GM20431 (cell line): ENCODE data around the gene TAC4.

Source experiments
- in situ Hi-C: fragments of 300-500 bp; cut with MseI, MboI; formaldehyde crosslinking; loops from one replicate; pipeline ENCODE4 v1.15.0; 2020; ENCODE audit warnings: low sequenced_read_pairs; ENCODE audit not compliant: unreplicated experiment

TAC4 gene

GRCh38 chr17:49873926-49874325 is 26.1 kb upstream of the TAC4 start:
- in situ Hi-C loops: loop anchor here (25.0 kb wide), 1 partner anchor 312 kb away; no protein-coding TSS in a partner anchor

DNA sequence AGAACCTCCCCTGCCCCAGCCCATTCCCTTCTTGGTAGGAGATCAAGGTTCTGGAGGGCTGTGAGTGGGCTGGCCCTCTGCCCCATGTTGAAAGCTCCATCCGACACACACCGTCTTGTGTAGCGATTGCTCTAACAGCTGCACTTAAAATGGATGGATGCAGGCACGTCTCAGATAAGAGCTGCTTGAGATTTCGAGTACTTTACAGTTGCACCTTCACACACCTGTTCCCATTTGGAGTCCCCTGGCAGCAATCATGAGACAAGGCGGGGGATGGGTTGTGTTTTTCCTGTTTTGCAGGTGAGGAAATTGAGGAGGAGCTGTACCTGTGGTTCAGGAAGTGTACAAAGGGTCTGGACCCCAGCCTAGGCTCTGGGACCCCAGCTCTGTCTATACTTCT is 25.6 kb upstream of the TAC4 start:
- in situ Hi-C loops: loop anchor here (25.0 kb wide), 1 partner anchor 311 kb away; no protein-coding TSS in a partner anchor

GRCh38 chr17:49872754-49873377 is 25.0 kb upstream of the TAC4 start:
- in situ Hi-C loops: loop anchor here (25.0 kb wide), 1 partner anchor 311 kb away; no protein-coding TSS in a partner anchor

DNA sequence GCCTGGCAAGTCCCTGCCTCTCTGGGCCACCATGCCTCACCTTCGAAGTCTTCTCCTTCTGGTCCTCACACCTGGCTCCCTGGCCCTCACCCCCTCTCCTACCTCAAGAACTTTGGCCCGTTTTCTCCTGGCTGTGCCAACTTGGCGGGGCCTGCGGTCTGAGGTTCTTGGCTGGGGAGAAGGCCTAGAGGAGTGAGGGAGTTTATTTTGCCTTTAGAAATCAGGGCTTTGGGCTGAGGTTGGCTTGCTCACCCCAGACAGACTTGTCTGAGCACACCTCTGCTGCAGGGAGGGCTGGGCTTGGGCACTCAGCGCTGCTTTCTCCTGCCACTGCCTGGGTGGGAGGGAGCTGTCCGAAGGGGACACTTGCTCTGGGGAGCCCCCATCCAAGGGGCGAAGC is 23.3 kb upstream of the TAC4 start:
- in situ Hi-C loops: loop anchor here (25.0 kb wide), 1 partner anchor 309 kb away; no protein-coding TSS in a partner anchor

GRCh38 chr17:49870298-49870697 is 22.4 kb upstream of the TAC4 start:
- in situ Hi-C loops: loop anchor here (25.0 kb wide), 1 partner anchor 308 kb away; no protein-coding TSS in a partner anchor

GRCh38 chr17:49869038-49869374 is 21.1 kb upstream of the TAC4 start:
- in situ Hi-C loops: loop anchor here (10.0 to 25.0 kb wide), 2 partner anchors 126 to 307 kb away; partner anchors contain the start of gene DLX3

- in situ Hi-C loops: loop anchor here (10.0 to 25.0 kb wide), 2 partner anchors 128 to 305 kb away; partner anchors contain the start of gene DLX3
These were observed 19.1 kb upstream of the TAC4 start for GRCh38 chr17:49866882-49867413.

- in situ Hi-C loops: loop anchor here (10.0 to 25.0 kb wide), 2 partner anchors 129 to 304 kb away; partner anchors contain the start of gene DLX3
These were observed 18.1 kb upstream of the TAC4 start for GRCh38 chr17:49866019-49866380.

- in situ Hi-C loops: loop anchor here (10.0 to 25.0 kb wide), 2 partner anchors 132 to 301 kb away; partner anchors contain the start of gene DLX3
These were observed 15.0 kb upstream of the TAC4 start for GRCh38 chr17:49862781-49863331.

DNA sequence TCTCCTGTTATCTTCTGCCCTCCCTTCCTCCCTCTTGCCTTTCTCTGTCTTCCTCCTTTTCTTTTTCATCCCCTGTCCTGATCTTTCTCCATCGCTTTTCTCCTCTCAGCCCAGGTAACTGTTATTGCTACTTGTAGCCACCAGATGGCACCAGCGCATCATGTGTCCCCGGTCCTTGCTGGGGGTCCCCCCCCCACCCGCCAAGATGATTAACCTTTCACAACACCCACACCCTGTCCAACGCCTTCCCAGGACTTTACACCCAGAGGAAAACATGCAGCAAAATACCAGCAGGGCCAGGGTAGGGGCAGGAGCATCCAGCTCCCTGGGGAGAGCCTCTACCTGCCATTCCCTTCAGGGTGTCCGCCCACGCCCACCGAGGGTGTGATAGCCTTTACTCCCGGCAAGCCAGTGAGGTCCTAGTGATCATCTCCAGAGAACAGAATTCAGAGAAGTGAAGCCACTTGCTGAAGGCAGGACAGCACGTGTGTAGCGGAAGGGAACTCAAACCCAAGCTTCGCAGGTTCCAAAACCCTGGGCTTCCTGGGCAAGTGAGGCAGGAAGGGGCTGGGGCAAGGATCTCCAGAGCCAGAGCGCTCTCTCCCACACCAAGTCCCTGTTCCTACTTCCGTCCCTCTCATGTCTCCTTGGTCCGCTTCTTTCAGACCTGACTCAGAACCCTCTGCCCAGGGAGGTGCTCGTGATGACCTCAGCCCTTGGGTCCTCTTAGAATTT is 13.4 kb upstream of the TAC4 start:
- in situ Hi-C loops: loop anchor here (10.0 to 25.0 kb wide), 2 partner anchors 133 to 299 kb away; partner anchors contain the start of gene DLX3

GRCh38 chr17:49859991-49860953 is 12.4 kb upstream of the TAC4 start:
- in situ Hi-C loops: loop anchor here (10.0 to 25.0 kb wide), 2 partner anchors 135 to 298 kb away; partner anchors contain the start of gene DLX3

DNA sequence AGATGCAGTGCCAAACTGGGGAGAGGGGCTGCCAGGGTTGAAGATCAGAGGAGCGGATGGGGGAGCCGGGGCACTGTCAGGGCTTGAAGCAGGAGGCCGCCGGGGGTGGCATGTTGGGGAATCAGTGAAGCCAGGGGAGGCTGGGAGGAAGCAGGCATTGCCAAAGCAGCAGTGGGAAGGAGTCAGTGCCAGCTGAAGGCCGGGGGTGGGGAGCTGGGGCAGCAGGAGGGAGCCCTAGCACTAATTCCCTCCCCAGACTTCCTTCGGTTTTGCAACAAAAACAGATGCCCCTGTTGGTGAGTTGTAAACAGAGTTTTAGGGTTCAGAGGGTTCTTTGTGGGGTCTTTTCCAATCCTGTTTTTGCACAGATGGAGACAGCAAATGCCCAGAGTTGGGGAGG is 10.9 kb upstream of the TAC4 start:
- in situ Hi-C loops: loop anchor here (25.0 kb wide), 1 partner anchor 296 kb away; no protein-coding TSS in a partner anchor

- in situ Hi-C loops: loop anchor here (25.0 kb wide), 1 partner anchor 292 kb away; no protein-coding TSS in a partner anchor
These were observed 6.3 kb upstream of the TAC4 start for GRCh38 chr17:49854126-49854525.

- in situ Hi-C loops: loop anchor here (25.0 kb wide), 1 partner anchor 291 kb away; no protein-coding TSS in a partner anchor
These were observed 5.7 kb upstream of the TAC4 start for GRCh38 chr17:49853470-49854015.

DNA sequence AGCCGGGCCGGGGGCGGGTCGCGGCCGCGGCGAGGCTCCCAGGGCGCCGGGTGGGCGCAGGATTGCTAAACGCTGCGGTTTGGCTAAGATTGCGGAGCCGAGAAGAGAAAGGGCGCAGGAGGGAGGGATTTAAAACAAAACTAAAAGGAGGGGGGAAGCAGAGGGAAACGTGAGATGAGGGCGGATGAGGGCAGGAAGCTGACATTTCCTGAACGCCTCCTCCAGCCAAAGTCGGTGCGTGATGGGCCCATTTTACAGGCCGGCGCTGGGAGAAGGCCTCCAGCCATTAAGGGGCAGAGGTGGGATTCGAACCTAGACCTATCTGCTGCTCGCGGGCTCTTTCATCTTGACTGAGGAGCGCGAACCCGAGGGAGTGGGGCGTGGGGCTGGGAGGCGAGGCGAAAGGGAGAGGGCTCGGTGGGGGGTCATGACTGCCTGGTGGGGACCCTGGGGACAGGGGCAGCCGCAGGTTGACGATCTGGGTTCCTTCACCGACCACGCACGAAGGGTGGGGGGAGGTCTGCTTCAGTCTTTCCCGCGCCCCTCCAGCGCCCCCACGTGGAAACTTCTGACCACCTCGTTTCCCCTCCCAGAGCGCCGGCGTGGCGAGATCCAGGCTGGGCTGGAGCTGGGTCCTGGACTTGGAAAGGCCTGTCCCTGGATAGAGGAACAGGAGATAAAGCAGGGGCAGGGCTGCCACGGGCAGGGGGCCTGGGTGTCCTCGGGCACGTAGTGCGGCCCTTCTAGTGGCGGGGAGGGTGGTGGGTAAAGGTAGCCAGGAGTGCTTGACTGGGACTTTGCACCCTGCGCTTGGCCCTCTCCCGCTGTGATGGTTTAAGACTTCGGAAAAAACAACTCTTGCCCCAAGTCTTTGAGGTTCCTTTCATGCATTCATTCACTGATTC is 3.8 kb upstream of the TAC4 start:
- in situ Hi-C loops: loop anchor here (25.0 kb wide), 1 partner anchor 289 kb away; no protein-coding TSS in a partner anchor

GRCh38 chr17:49850772-49851386 is 3.0 kb upstream of the TAC4 start:
- in situ Hi-C loops: loop anchor here (25.0 kb wide), 1 partner anchor 289 kb away; no protein-coding TSS in a partner anchor

DNA sequence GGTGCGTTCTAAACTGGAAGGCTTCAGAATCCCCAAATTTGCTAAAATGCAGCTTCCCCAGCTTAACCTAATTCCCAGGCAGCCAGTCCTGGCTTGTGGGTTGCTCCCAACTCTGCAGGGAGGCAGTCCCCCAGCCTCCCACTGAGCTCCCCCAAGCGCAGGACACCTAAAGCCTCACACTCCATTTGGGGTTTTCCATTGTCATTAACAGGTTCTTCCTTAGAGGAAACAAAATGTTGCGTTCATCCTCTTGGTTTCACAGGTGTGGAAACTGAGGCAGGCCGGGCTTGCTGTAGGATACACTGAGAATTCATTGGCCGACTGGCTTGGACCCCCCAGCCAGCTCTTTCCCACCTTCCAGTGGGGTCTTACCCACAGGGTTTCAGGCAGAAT is 2.3 kb upstream of the TAC4 start:
- in situ Hi-C loops: loop anchor here (25.0 kb wide), 1 partner anchor 288 kb away; no protein-coding TSS in a partner anchor
